Measurements from ENCODE around the gene IAPP. TPM values are rescaled to one million over a fixed set of nuclear protein-coding genes. Genes with fewer than 3 reads are reported as not detected.
"Not testable (repeated sequence)": the region's sequence is repeated elsewhere in the genome, so short reads cannot be mapped to it uniquely, and the experiment has no call there.

IAPP gene
- total and polyA plus RNA-seq, 9 of the 15 experiments (the other 6 are each of a cell fraction or from before 2014, with no cell fraction given) = not detected

GRCh38 chr12:21419009-21419699 lies 46.5 kb downstream of the IAPP start:
- in situ Hi-C loops (cut with MboI) = not testable (repeated sequence)
- TF ChIP-seq MGA (IDR thresholded peaks at IDR 0.05) = peak; percentile 55; the same call in 1 of the 2 replicates
- peak; percentile 19 for TF ChIP-seq PHF20 (IDR thresholded peaks at IDR 0.05; ENCODE audit: partially characterized antibody)
- TF ChIP-seq EP400 (IDR thresholded peaks at IDR 0.05) = peak; percentile 74
- peak; percentile 88; the same call in 1 of the 2 replicates for TF ChIP-seq NFRKB (IDR thresholded peaks at IDR 0.05; ENCODE audit: low read depth)
- 0 out of 2 replicates have a peak, but pooled peaks have one; percentile 33 for TF ChIP-seq ZFX (CRISPR knock-in tag; IDR thresholded peaks at IDR 0.05)
- TF ChIP-seq CEBPB (tag; IDR thresholded peaks at IDR 0.05) = peak; percentile 27; the same call in 1 of the 2 replicates
- peak; percentile 71 for TF ChIP-seq TAF9B (IDR thresholded peaks at IDR 0.05; ENCODE audit: partially characterized antibody)
- peak in 1 of 2 experiments; percentile 49; a peak in 1 of 4 replicates for TF ChIP-seq FOXK2 (conservative IDR thresholded peaks at IDR 0.05 in 1 of 2, IDR thresholded peaks at IDR 0.05 in 1 of 2; ENCODE audit: low read depth in 2 of 2)
- peak; percentile 18 to 82 (median 25) for TF ChIP-seq YY1 (IDR thresholded peaks at IDR 0.05; ENCODE audit: borderline replicate concordance in 1 of 3, control insufficient read depth in 1 of 3, extremely low read depth in 1 of 3, insufficient read depth in 3 of 3, insufficient read length in 1 of 3, insufficient replicate concordance in 2 of 3, low read depth in 1 of 3, low read length in 2 of 3)

More at GRCh38 chr12:21419009-21419699, 46.5 kb downstream of the IAPP start:
- Histone ChIP-seq H3K4me2 (ENCODE audit: insufficient read depth, low read length) (peak overlapping the region; percentile 73), H3K27ac (ENCODE audit: extremely low read depth, low read depth, low read length) (peak overlapping the region; percentile 88), H3K4me3 (peak overlapping the region; percentile 42), H2AFZ (ENCODE audit: low read depth, low read length) (peak overlapping the region; percentile 84), H3K9ac (ENCODE audit: insufficient read depth in 1 of 2, low read depth in 2 of 2, low read length in 2 of 2) (peak overlapping the region; percentile 81 to 84)
- H3K4me1 ChIP-seq (replicated peaks in 1 of 2; ENCODE audit: control insufficient read depth in 2 of 2, insufficient read depth in 2 of 2, low read length in 2 of 2); H3K9me3 ChIP-seq (replicated peaks; ENCODE audit: control insufficient read depth, insufficient read depth, low read depth, low read length); FAIRE-seq; H4K20me1 ChIP-seq (replicated peaks; ENCODE audit: control insufficient read depth, insufficient read depth, low read length); H3K79me2 ChIP-seq (ENCODE audit: control insufficient read depth, insufficient read depth, low read length); H3K36me3 ChIP-seq (ENCODE audit: control insufficient read depth, insufficient read depth, low read length); H3K27me3 ChIP-seq (ENCODE audit: control insufficient read depth in 2 of 2, insufficient read depth in 2 of 2, low read length in 2 of 2); H3K9me1 ChIP-seq (ENCODE audit: control insufficient read depth, insufficient read depth, low read length); CTCF ChIA-PET (ENCODE audit: low intra/inter-chr PET ratio): not testable (repeated sequence)
- WGBS (ENCODE audit: insufficient coverage, low coverage, missing lambda C conversion rate) = 4% methylated on average over 8 of the region's 30 CpGs
- DNase-seq (ENCODE audit: extremely low read depth in 1 of 4, low spot score in 3 of 4) = peak in 3 of 4 experiments; percentile 7 to 37 (median 24)
- ATAC-seq = peak; percentile 88
- intact Hi-C loops (cut with micrococcal nuclease) = loop anchor here (5.0 kb wide), 1 partner anchor 67 kb away; no protein-coding TSS in a partner anchor
- POLR2A ChIA-PET = interaction anchor here (1.0 to 1.2 kb wide), 2 partner anchors 12 to 19 kb away, joined by 4 read pairs; partner anchors contain the start of gene PYROXD1
- TSS peak; percentile 80 for BruUV-seq (replicated peaks)
